ENCODE data around the gene HOXC11.

Gene HOXC11

GRCh38 chr12:53975064-53975471 lies 2.1 kb downstream of the HOXC11 start:
- no peak for DNase-seq

- DNase-seq: no peak
Measured at GRCh38 chr12:53975479-53976152, 2.7 kb downstream of the HOXC11 start.

- DNase-seq: no peak
Measured at GRCh38 chr12:53976172-53976822, 3.4 kb downstream of the HOXC11 start.

- DNase-seq: no peak
Measured at GRCh38 chr12:53976823-53977595, 4.1 kb downstream of the HOXC11 start.

GRCh38 chr12:53977596-53978445 lies 4.9 kb downstream of the HOXC11 start:
- no peak for DNase-seq

GRCh38 chr12:53978477-53979356 lies 5.8 kb downstream of the HOXC11 start:
- no peak for DNase-seq

GRCh38 chr12:53980104-53980801 lies 7.3 kb downstream of the HOXC11 start:
- no peak for DNase-seq

GRCh38 chr12:53980802-53981496 lies 8.0 kb downstream of the HOXC11 start:
- DNase-seq: no peak

GRCh38 chr12:53981634-53982565 lies 9.0 kb downstream of the HOXC11 start:
- no peak for DNase-seq

GRCh38 chr12:53982648-53983567 lies 10.0 kb downstream of the HOXC11 start:
- DNase-seq: no peak

- no peak for DNase-seq
Measured at GRCh38 chr12:53983568-53983949, 10.6 kb downstream of the HOXC11 start.

GRCh38 chr12:53983950-53984572 lies 11.1 kb downstream of the HOXC11 start:
- DNase-seq: no peak

- peak; percentile 71 for DNase-seq
Measured at GRCh38 chr12:53984901-53985691, 12.2 kb downstream of the HOXC11 start, which contains the start of gene HOXC10. Gene HOXC10 (plus strand): TSS chr12:53985146. CDS start chr12:53985260, 114 bp downstream.

GRCh38 chr12:53985692-53985993 lies 12.7 kb downstream of the HOXC11 start:
- no peak for DNase-seq

GRCh38 chr12:53985994-53986685 lies 13.2 kb downstream of the HOXC11 start:
- DNase-seq: no peak

Measured in activated naive CD4-positive, alpha-beta T cell treated with Interleukin-2 at 50 U/mL for 16 hours (primary cell).